GM23338 (cell line): ENCODE results near the gene RRAS.

Source experiments
- CREB1 ChIP-seq: fragments of 250-450 bp; sonication (Bioruptor Pico); IDR thresholded peaks from 2 replicates; pipeline ENCODE4 v1.5.0; 2020; ENCODE audit warnings: low read depth, mild to moderate bottlenecking, moderate library complexity
- CTCF ChIP-seq, 2 experiments: fragments of 200-600 bp in 1 of 2; sonication (generic) in 1 of 2; conservative IDR thresholded peaks; 2 replicates each; pipeline versions ENCODE4 v1.5.1 to v1.6.1; 2016 to 2017; ENCODE audit warnings: antibody characterized with exemption in 2 of 2, low read depth in 2 of 2, mild to moderate bottlenecking in 2 of 2, moderate library complexity in 1 of 2
- ETS1 ChIP-seq: IDR thresholded peaks from 2 replicates; pipeline ENCODE4 v1.6.1; 2016; ENCODE audit warnings: antibody characterized with exemption
- EZH2 ChIP-seq: fragments of 200-600 bp; sonication (generic); IDR thresholded peaks from one replicate; pipeline ENCODE4 v1.8.0; 2017; ENCODE audit warnings: antibody characterized with exemption, mild to moderate bottlenecking, low read depth; ENCODE audit not compliant: unreplicated experiment
- EZH2phosphoT487 ChIP-seq: fragments of 200-600 bp; sonication (generic); IDR thresholded peaks from one replicate; pipeline ENCODE4 v1.8.1; 2018; ENCODE audit warnings: antibody characterized with exemption; ENCODE audit not compliant: unreplicated experiment
- JUNB ChIP-seq: IDR thresholded peaks from one replicate; pipeline ENCODE4 v1.6.1; 2016; ENCODE audit warnings: antibody characterized with exemption; ENCODE audit not compliant: unreplicated experiment
- NANOG ChIP-seq: IDR thresholded peaks from 2 replicates; pipeline ENCODE4 v1.6.1; 2016; ENCODE audit warnings: antibody characterized with exemption, borderline replicate concordance
- POLR2AphosphoS5 ChIP-seq: IDR thresholded peaks from 2 replicates; pipeline ENCODE4 v1.6.1; 2016; ENCODE audit warnings: antibody characterized with exemption, low read depth
- REST ChIP-seq: IDR thresholded peaks from one replicate; pipeline ENCODE4 v1.6.1; 2018; ENCODE audit warnings: antibody characterized with exemption; ENCODE audit not compliant: unreplicated experiment
- STAT1 ChIP-seq: IDR thresholded peaks from one replicate; pipeline ENCODE4 v1.6.1; 2016; ENCODE audit warnings: antibody characterized with exemption; ENCODE audit not compliant: unreplicated experiment
- ZNF114 ChIP-seq: fragments of 250-450 bp; sonication (Bioruptor Pico); IDR thresholded peaks from 2 replicates; pipeline ENCODE4 v1.5.0; 2020; ENCODE audit warnings: mild to moderate bottlenecking, moderate library complexity
- ZNF331 ChIP-seq: fragments of 250-450 bp; sonication (Bioruptor Pico); IDR thresholded peaks from 2 replicates; pipeline ENCODE4 v1.5.0; 2020; ENCODE audit warnings: low read depth, mild to moderate bottlenecking, moderate library complexity

- TF ChIP-seq EZH2phosphoT487 (no peak), CTCF (conservative IDR thresholded peaks at IDR 0.05; ENCODE audit: low read depth in 2 of 2) (no peak), ZNF114 (CRISPR knock-in tag) (no peak), POLR2AphosphoS5 (no peak), EZH2 (no peak), REST (no peak), STAT1 (no peak), ZNF331 (CRISPR knock-in tag) (no peak), CREB1 (CRISPR knock-in tag) (no peak), JUNB (no peak), ETS1 (no peak), NANOG (no peak)
Measured at GRCh38 chr19:49626226-49626625, 13.7 kb downstream of the RRAS start.
